OCI-LY1 (cell line): Measurements from ENCODE around the gene FTL.

Experiments used
- H2AFZ ChIP-seq: fragments of 200-600 bp; sonication (generic), shearing (Covaris generic); 2 replicates; pipeline ENCODE4 v1.6.0; 2014; ENCODE audit warnings: antibody characterized with exemption, mild to moderate bottlenecking, low read length
- H3F3A ChIP-seq: fragments of 200-600 bp; sonication (generic), shearing (Covaris generic); 2 replicates; pipeline ENCODE4 v1.6.0; 2014; ENCODE audit warnings: mild to moderate bottlenecking, antibody characterized with exemption, low read length, moderate library complexity; ENCODE audit not compliant: insufficient read depth
- H3K27ac ChIP-seq: fragments of 200-600 bp; sonication (generic); 2 replicates; pipeline ENCODE4 v1.5.1; 2014; ENCODE audit warnings: low read length, mixed run types, mild to moderate bottlenecking, low read depth; ENCODE audit not compliant: poor library complexity, severe bottlenecking
- H3K27me3 ChIP-seq: fragments of 200-600 bp; sonication (generic); 2 replicates; pipeline ENCODE4 v1.6.0; 2014; ENCODE audit warnings: antibody characterized with exemption, mild to moderate bottlenecking, low read length, moderate library complexity; ENCODE audit not compliant: insufficient read depth
- H3K36me3 ChIP-seq: fragments of 200-600 bp; sonication (generic); 2 replicates; pipeline ENCODE4 v1.6.1; 2014; ENCODE audit warnings: mild to moderate bottlenecking, antibody characterized with exemption, low read length, moderate library complexity, mixed read lengths; ENCODE audit not compliant: insufficient read depth
- H3K4me1 ChIP-seq: fragments of 200-600 bp; sonication (generic); 2 replicates; pipeline ENCODE4 v1.5.1; 2014; ENCODE audit warnings: mild to moderate bottlenecking, low read length, moderate library complexity; ENCODE audit not compliant: insufficient read depth, severe bottlenecking
- H3K4me2 ChIP-seq: fragments of 200-600 bp; sonication (generic), shearing (Covaris generic); 2 replicates; pipeline ENCODE4 v1.6.1; 2014; ENCODE audit warnings: low read length
- H3K4me3 ChIP-seq: fragments of 200-600 bp; sonication (generic); 2 replicates; pipeline ENCODE4 v1.5.1; 2014; ENCODE audit warnings: low read length, low read depth, mild to moderate bottlenecking, mixed read lengths; ENCODE audit not compliant: poor library complexity, severe bottlenecking
- H3K79me2 ChIP-seq: fragments of 200-600 bp; shearing (Covaris generic); 2 replicates; pipeline ENCODE4 v1.6.1; 2016; ENCODE audit warnings: mixed run types, low read length, mixed read lengths; ENCODE audit not compliant: insufficient read depth
- H3K9ac ChIP-seq: fragments of 200-600 bp; sonication (generic), shearing (Covaris generic); 2 replicates; pipeline ENCODE4 v1.6.1; 2014; ENCODE audit warnings: mild to moderate bottlenecking, low read length, mixed read lengths
- H3K9me2 ChIP-seq: fragments of 200-600 bp; sonication (generic), shearing (Covaris generic); 2 replicates; pipeline ENCODE4 v1.6.1; 2014; ENCODE audit warnings: low read depth, mild to moderate bottlenecking, low read length, mixed read lengths
- H3K9me3 ChIP-seq: fragments of 200-600 bp; shearing (Covaris generic); 2 replicates; pipeline ENCODE4 v1.6.1; 2014; ENCODE audit warnings: low read length, mixed read lengths
- H4K20me1 ChIP-seq: fragments of 200-600 bp; sonication (generic), shearing (Covaris generic); 2 replicates; pipeline ENCODE4 v1.6.0; 2016; ENCODE audit warnings: mild to moderate bottlenecking, low read length; ENCODE audit not compliant: insufficient read depth
- CTCF ChIP-seq: fragments of 200-600 bp; sonication (generic), shearing (Covaris generic); IDR thresholded peaks from 2 replicates; pipeline ENCODE4 v1.5.1; 2017; ENCODE audit warnings: mild to moderate bottlenecking, antibody characterized with exemption, low read length, moderate library complexity, mixed read lengths
- EZH2 ChIP-seq: fragments of 200-600 bp; sonication (generic), shearing (Covaris generic); IDR thresholded peaks from 2 replicates; pipeline ENCODE4 v1.8.0; 2017; ENCODE audit warnings: borderline replicate concordance, mixed run types, mild to moderate bottlenecking, antibody characterized with exemption, low read length, moderate library complexity, mixed read lengths

FTL gene

GRCh38 chr19:48963371-48964204, 1.5 kb upstream of the FTL start:
- H3K9ac ChIP-seq, result peak overlapping the region; percentile 85

GRCh38 chr19:48964205-48965039, 687 bp upstream of the FTL start:
- Histone ChIP-seq H3K9ac (peak overlapping the region; percentile 85), H3K79me2 (0 out of 2 replicates have a peak, but pooled peaks cover 4% of the 10 kb centered on the region), H3K27me3 (no peaks in the 10 kb centered on the region), H3K9me2 (no peaks in the 10 kb centered on the region), H2AFZ (no peak overlapping the region), H3F3A (peaks cover 5% of the 10 kb centered on the region; the same call in 1 of the 2 replicates), H3K4me3 (peak overlapping the region; percentile 57), H3K4me1 (peaks cover 52% of the 10 kb centered on the region), H3K36me3 (peaks cover 38% of the 10 kb centered on the region), H4K20me1 (no peaks in the 10 kb centered on the region), H3K4me2 (peak overlapping the region; percentile 94), H3K27ac (peak overlapping the region; percentile 87), H3K9me3 (no peaks in the 10 kb centered on the region)
- TF ChIP-seq EZH2, result no peak
- TF ChIP-seq CTCF, result no peak

More at GRCh38 chr19:48963371-48964204, 1.5 kb upstream of the FTL start:
- no peaks in the 10 kb centered on the region for H3K27me3 ChIP-seq
- H4K20me1 ChIP-seq, result no peaks in the 10 kb centered on the region
- peak overlapping the region; percentile 87 for H3K27ac ChIP-seq
- no peaks in the 10 kb centered on the region for H3K9me3 ChIP-seq
- peak overlapping the region; percentile 57 for H3K4me3 ChIP-seq
- H3K36me3 ChIP-seq, result peaks cover 31% of the 10 kb centered on the region
- H3K4me1 ChIP-seq, result peaks cover 52% of the 10 kb centered on the region
- H3K4me2 ChIP-seq, result peak overlapping the region; percentile 94
- no peaks in the 10 kb centered on the region for H3K9me2 ChIP-seq
- 0 out of 2 replicates have a peak, but pooled peaks cover 4% of the 10 kb centered on the region for H3K79me2 ChIP-seq
- TF ChIP-seq EZH2 (no peak), CTCF (no peak)
- peaks cover 5% of the 10 kb centered on the region; the same call in 1 of the 2 replicates for H3F3A ChIP-seq
- no peak overlapping the region for H2AFZ ChIP-seq

- no peaks in the 10 kb centered on the region for H4K20me1 ChIP-seq
- H3K36me3 ChIP-seq, result peaks cover 47% of the 10 kb centered on the region
- H3K4me3 ChIP-seq, result peak overlapping the region; percentile 67
- H3K9ac ChIP-seq, result peak overlapping the region; percentile 78
- no peaks in the 10 kb centered on the region for H3K9me3 ChIP-seq
- peaks cover 58% of the 10 kb centered on the region for H3K4me1 ChIP-seq
- H3F3A ChIP-seq, result peaks cover 5% of the 10 kb centered on the region; the same call in 1 of the 2 replicates
- 0 out of 2 replicates have a peak, but pooled peaks cover 4% of the 10 kb centered on the region for H3K79me2 ChIP-seq
- peak overlapping the region; percentile 72 for H3K27ac ChIP-seq
- peak overlapping the region; percentile 98 for H3K4me2 ChIP-seq
- no peak for TF ChIP-seq EZH2
- no peak for TF ChIP-seq CTCF
- H3K27me3 ChIP-seq, result no peaks in the 10 kb centered on the region
- H2AFZ ChIP-seq, result no peak overlapping the region
- no peaks in the 10 kb centered on the region for H3K9me2 ChIP-seq
Observed at GRCh38 chr19:48965806-48966540, 864 bp downstream of the FTL start.
